Kidney epithelial cell (primary cell): ENCODE data around the gene BMPR1A. TPM values are rescaled to one million over a fixed set of nuclear protein-coding genes. Genes with fewer than 3 reads are reported as not detected.

Experiments
- DNase-seq: peaks from one replicate; pipeline ENCODE4 v3.0.0-alpha.2; 2010; ENCODE audit warnings: low read depth
- H3K27me3 ChIP-seq: 2 replicates; pipeline ENCODE4 v1.6.0; 2011; ENCODE audit warnings: low read length; ENCODE audit not compliant: control insufficient read depth, insufficient read depth
- H3K36me3 ChIP-seq: 2 replicates; pipeline ENCODE4 v1.5.1; 2011; ENCODE audit warnings: low read length; ENCODE audit not compliant: control insufficient read depth, insufficient read depth
- H3K4me3 ChIP-seq: 2 replicates; pipeline ENCODE4 v1.5.1; 2011; ENCODE audit warnings: low read depth, mild to moderate bottlenecking, control low read depth, low read length
- CTCF ChIP-seq: IDR thresholded peaks from 2 replicates; pipeline ENCODE4 v1.5.1; 2011; ENCODE audit warnings: mild to moderate bottlenecking, moderate library complexity, low read length, control low read depth, inconsistent platforms; ENCODE audit not compliant: insufficient read depth, poor library complexity, severe bottlenecking
- total RNA-seq: library from RNA; depleted of rRNA; stranded (reverse); fragments of >200 nt; gene quantifications from 2 replicates; pipeline ENCODE4 v1.2.3, GENCODE V29; 2015

BMPR1A gene
- total RNA-seq, 1 donor from 2014 or later, result 38.1 TPM

GRCh38 chr10:86830043-86830591 lies 73.7 kb downstream of the BMPR1A start:
- Histone ChIP-seq H3K27me3 (no peaks in the 10 kb centered on the region), H3K36me3 (no peaks in the 10 kb centered on the region), H3K4me3 (no peak overlapping the region)
- no peak for DNase-seq
- TF ChIP-seq CTCF, result no peak

DNA sequence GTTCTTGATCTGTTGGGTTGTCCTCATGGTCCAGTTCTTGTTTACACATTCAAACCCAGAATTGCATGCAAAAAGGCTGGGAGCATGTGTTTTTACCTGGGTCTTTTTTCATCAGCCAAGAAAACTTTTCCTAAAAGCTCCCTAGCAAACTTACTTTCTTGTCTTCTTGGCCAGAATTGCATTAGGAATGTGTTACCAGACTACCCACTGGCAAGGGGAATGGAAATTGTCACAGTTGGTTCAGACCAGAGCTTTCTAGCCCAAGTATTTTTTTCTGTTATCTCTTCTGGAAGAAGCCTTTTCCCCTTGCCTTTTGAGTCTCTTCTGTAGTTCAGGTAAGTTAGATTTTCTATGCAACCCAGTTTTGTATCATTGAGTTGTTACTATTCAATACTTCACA lies 77.5 kb downstream of the BMPR1A start:
- H3K4me3 ChIP-seq, result no peak overlapping the region
- no peaks in the 10 kb centered on the region for H3K36me3 ChIP-seq
- no peak for DNase-seq
- no peak for TF ChIP-seq CTCF
- H3K27me3 ChIP-seq, result no peaks in the 10 kb centered on the region

- Histone ChIP-seq H3K27me3 (no peaks in the 10 kb centered on the region), H3K4me3 (no peak overlapping the region), H3K36me3 (no peaks in the 10 kb centered on the region)
- no peak for TF ChIP-seq CTCF
- no peak for DNase-seq
Measured at GRCh38 chr10:86836044-86836443, 79.6 kb downstream of the BMPR1A start.

DNA sequence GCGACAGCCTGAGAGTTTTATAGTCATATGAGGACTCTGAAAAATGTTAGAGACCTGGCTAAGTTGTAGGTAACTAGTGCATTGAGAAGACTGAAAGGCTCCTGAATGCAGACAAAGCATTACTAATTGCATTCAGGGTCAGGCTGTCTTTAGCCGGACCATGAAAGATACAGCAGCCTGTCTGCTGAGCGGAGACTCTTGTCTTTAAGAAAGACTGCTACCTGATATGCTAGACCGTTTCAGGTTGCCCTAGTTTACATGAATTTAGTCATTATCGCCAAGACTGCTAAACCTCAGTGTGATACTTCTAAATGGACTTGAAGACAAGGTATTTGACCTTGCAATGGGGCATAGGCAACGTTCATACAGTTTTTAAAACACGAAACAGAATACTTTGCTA lies 81.2 kb downstream of the BMPR1A start:
- H3K4me3 ChIP-seq, result no peak overlapping the region
- no peaks in the 10 kb centered on the region for H3K27me3 ChIP-seq
- no peak for TF ChIP-seq CTCF
- DNase-seq, result no peak
- no peaks in the 10 kb centered on the region for H3K36me3 ChIP-seq

DNA sequence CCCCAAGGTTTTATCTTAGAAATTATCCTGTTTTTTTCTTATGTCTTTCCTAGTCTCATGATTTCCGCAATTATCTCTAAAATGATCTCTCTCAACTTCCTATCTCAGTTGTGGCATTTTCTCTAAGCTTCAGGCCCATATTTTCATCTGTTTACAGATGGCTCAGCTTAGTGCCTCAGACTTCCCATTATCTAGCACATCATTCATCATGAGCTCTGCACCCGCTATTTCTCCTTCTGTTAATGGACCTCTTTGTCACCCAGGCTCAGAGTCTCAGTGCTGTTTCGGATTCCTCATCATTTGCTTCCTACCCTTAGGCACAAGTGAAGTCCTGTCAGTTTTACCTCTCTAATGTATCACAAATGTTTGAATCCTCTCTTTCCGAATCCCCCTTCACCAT lies 84.1 kb downstream of the BMPR1A start:
- no peaks in the 10 kb centered on the region for H3K36me3 ChIP-seq
- no peak for DNase-seq
- no peak overlapping the region for H3K4me3 ChIP-seq
- TF ChIP-seq CTCF, result no peak
- no peaks in the 10 kb centered on the region for H3K27me3 ChIP-seq

GRCh38 chr10:86846088-86846487 lies 89.7 kb downstream of the BMPR1A start:
- DNase-seq, result no peak
- no peaks in the 10 kb centered on the region for H3K36me3 ChIP-seq
- H3K4me3 ChIP-seq, result no peak overlapping the region
- no peaks in the 10 kb centered on the region for H3K27me3 ChIP-seq
- no peak for TF ChIP-seq CTCF
